HL-60/S4 treated with retinoic acid at 250 ng/mL for 4 days and 3 days (cell line): ENCODE data around the gene RAG1.

Experiments
- in situ Hi-C: fragments of 300-500 bp; cut with MboI; formaldehyde crosslinking; loops from 2 replicates; pipeline ENCODE4 v1.7.0; 2022; ENCODE audit warnings: low sequenced_read_pairs

The RAG1 gene

GRCh38 chr11:36588099-36588498, 20.3 kb downstream of the RAG1 start:
- in situ Hi-C loops: no loop called here

DNA sequence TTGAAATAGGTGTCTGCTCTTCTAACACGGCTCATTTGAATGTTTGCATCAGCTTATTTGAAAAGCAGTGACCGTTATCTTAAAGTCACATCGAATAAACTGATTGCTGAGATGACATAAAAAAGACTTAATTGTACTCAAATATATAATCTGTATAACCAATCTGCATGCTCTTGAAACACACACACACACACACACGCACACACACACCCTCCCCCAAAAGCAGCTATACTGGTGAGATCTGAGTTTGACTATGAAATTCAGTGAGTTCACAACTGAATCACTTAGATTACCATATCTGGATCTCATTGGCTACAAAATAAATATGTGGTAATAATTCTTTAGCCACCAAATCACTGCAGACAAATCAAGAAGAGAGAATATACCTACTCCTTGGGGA, 22.7 kb downstream of the RAG1 start:
- in situ Hi-C loops: no loop called here

DNA sequence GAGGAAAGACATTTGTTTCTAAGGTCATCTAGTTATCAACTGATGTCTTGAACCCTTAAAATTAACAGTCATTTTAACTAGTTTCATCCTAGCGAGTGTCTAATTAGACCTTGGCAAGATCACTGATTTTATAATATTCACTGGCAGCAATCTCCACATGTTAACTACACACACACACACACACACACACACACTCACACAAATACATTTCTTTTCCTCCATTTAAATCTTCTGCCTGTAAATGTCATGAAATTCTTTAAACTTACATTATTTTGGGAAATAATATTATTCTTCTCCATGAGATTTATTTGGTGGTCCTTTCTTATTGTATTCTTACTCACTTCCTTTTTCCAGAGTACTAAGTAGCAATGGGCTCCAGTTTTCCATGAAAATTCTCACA, 23.6 kb downstream of the RAG1 start:
- in situ Hi-C loops: no loop called here

DNA sequence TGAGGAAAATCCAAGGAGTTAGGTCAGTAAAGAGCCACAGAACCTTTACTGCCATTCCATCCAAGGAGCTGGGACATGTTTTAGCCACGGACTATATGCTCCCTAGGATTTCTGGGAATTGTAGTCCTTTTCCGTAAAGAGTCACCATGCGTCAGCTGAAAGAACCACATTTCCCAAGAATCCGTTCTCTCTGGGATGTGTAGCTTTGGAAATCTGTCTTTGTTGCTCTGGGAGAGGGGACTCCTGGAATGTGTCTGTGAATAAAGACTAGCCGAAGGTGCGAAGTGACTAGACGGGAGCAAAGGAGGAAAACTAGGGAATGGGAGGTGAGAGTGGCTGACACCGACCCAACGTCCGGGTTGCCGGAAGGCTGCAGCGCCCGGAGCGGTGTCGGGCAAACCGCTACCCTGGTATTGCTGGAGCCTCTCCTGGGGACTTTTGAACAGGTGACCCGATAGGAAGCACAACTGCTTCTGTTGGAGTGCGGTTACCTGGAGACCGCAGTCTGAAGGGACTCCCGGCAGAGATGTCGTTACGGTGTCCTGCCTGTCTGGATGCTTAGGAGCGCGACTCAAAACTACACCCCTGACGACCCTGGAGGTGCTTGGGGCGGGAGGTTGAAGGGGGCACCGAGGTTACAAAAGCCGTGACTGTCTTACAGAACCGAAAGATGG, 26.6 kb downstream of the RAG1 start, which contains the start of gene IFTAP:
IFTAP (plus strand) TSS at position 187 of the 674 bp plus-strand sequence. CDS start 15,602 bp downstream, outside the sequence.
- in situ Hi-C loops: no loop called here

DNA sequence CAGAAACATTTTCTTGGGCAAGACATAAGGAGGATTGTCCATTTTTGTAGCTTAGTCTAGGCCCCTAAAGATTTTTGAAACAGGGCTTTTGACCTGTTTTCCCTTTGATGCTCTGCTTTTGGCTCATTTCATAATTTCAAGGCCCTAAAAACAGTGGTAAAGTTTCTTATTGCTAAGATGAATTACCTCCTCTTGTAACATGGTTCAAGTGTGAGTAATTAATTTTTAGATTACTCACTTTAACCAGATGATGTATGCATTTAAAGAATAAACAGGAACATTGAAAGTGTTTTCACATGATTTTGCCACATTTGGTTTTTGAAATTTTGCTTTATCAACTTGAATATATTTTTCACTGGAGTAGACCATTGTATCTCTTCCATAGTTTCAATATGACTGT, 29.1 kb downstream of the RAG1 start:
- in situ Hi-C loops: no loop called here

- in situ Hi-C loops: no loop called here
Observed at GRCh38 chr11:36598051-36598450, 30.2 kb downstream of the RAG1 start, which contains the start of gene RAG2. RAG2 (minus strand) TSS chr11:36598236; CDS start chr11:36594168, 4,068 bp downstream.

DNA sequence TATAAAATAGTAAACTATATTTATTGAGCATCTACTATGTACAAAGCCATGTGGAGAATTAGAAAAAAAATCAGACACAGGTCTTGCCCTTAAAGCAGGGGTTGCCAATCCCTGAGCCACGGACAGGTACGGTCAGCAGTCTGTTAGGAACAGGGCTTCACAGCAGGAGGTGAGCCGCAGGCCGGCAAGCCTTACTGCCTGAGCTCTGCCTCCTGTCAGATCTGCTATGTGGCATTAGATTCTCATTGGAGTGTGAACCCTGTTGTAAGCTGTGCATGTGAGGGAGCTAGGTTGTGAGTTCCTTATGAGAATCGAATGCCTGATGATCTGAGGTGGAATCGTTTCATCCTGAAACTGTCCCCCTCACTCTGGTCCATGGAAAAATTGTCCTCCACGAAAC, 32.4 kb downstream of the RAG1 start:
- in situ Hi-C loops: no loop called here

DNA sequence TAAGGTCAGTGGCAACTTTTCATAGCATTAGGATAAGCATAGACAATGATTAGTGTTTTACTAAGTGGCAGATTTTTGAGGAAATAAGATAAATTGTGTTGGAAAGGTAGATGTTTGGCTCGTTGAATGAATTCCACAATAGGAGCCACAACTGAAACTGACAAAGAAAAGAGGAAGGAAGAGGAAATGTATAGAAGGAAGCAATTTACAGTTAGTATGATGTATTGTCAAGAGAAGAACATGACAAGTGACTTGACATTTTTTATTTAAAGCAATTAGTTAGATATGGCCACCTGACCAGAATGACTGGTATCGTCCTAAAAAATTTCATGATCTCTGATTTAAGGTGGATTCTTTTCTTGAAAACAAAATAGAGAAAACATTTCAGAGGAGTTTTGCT, 33.3 kb downstream of the RAG1 start:
- in situ Hi-C loops: no loop called here

DNA sequence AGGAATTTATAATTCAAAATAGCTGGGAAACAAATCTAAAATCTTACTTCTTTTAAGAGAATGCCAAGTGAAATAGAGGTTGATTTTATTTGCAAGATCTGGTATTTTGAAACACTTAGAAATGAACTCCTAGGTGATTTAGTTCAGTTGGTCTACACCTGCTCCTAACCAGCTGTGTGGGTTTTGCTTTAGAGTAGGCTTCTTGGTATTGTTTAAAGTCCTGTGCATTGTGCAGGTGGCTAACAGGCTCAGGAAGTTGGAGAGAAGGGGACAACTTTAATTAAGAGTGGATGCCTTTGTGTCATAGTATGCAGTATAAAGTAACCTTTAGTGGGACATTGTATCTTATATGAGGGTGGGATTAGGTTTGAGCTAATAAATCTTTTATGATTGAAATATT, 34.3 kb downstream of the RAG1 start:
- in situ Hi-C loops: no loop called here

DNA sequence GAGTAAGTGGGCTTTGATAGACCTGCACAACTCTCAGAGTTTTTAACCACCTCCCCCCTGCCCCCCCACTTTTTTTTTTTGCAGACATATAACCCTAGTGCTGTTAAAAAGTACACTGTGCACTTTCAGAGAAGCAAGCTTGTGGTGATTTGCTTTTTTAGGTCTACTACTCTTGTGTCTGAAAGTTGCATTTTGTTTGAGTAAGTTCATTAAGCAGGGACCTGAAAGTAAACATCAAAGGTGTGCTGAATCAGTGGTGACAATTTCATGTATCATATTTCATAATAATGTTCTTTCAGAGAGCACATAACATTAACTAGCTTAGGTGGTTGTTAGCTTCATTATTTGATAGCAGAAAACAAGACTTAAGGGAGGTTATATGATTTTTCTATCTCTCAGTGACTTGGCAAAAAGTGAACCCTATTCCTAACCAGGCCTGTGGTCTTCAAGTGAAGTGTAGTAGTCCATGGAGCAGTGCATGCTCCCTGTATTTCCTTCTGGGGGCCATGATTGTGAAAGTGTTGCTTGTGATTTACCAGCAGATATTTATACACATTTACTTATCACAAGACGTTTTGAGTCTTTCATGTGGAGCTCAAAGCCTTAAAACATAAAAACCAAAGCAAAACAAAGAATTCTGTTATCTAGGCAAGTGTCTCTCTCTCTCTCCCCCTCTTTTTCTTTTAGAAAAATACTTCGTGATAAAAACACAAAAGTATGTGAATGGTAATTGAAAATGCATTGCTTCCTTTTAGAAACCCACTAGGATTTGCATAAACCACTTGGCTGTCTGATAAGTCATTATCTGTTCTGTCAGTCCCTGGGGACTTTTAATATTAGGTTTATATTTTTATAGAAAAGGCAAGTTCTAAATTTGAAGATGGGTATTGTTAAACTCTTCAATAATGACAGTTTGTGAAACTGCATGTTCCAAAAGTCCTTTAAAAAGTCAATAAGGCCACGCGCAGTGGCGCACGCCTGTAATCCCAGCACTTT, 37.7 kb downstream of the RAG1 start:
- in situ Hi-C loops: no loop called here

GRCh38 chr11:36608491-36609199, 40.8 kb downstream of the RAG1 start:
- in situ Hi-C loops: no loop called here

GRCh38 chr11:36609383-36609782, 41.6 kb downstream of the RAG1 start:
- in situ Hi-C loops: no loop called here

- in situ Hi-C loops: no loop called here
Observed at GRCh38 chr11:36615826-36616225, 48.0 kb downstream of the RAG1 start.

GRCh38 chr11:36617543-36618362, 49.9 kb downstream of the RAG1 start:
- in situ Hi-C loops: no loop called here

- in situ Hi-C loops: no loop called here
Observed at GRCh38 chr11:36618363-36619047, 50.7 kb downstream of the RAG1 start.

- in situ Hi-C loops: no loop called here
Observed at GRCh38 chr11:36619502-36619901, 51.7 kb downstream of the RAG1 start.

GRCh38 chr11:36620246-36620645, 52.4 kb downstream of the RAG1 start:
- in situ Hi-C loops: no loop called here

DNA sequence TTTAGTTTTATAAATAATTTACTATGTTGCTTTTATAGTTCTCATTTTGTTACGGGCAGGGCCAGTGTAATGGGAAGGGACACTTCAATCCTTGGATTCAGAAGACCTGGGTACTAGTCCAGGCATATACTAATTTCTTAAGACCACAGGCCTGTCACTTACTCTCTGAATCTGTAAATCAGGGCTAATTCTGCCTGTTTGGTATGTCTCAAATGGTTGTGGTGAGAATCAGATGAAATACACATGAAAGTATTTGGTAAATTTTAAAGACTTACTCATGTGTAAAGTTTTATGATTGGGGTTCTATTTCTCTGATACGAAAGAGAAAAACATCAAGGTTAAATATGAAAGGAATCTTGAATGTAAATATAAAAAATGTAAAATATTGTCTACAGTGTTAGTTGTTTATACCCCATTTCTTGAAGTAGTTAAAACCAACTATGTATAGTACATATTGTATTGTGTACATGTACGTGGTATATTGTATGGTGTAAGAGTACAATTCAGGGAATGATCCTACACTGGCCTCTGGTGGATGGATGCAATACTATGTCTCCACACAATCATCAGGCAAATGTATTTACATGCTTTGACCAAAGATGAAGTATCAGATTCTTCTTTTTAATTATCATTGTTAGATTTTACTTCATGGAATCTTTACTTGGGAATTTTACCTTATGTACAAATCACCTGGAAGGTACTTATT, 54.8 kb downstream of the RAG1 start:
- in situ Hi-C loops: no loop called here

DNA sequence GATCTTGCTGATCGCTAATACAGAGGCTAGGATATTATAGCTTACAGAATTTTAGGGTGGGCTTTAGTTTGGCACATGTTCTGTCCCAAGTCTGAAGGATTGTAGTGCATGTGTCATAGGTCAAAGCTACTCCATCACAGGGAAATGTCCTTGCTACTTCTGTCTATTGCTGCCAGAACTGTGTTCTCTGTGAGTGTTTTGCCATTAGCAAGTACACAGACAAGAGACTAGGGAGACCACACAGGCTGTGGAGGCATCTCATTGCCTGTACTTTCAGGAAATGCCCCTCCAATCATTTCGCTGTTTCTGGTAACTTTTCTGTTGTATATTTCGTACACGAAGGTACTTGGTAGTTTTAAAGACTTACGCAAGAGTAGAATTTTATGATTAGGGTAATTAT, 55.7 kb downstream of the RAG1 start:
- in situ Hi-C loops: no loop called here
